ENCODE results near the gene CCDC97.
"Not testable (repeated sequence)": the region's sequence is repeated elsewhere in the genome, so short reads cannot be mapped to it uniquely, and the experiment has no call there.

The CCDC97 gene

GRCh38 chr19:41364524-41365391 lies 54.8 kb downstream of the CCDC97 start:
- no peak for DNase-seq (ENCODE audit: low spot score)

- DNase-seq (ENCODE audit: low spot score): no peak
Measured at GRCh38 chr19:41366089-41366488, 56.1 kb downstream of the CCDC97 start.

- no peak for DNase-seq (ENCODE audit: low spot score)
Measured at GRCh38 chr19:41367848-41368301, 57.9 kb downstream of the CCDC97 start.

DNA sequence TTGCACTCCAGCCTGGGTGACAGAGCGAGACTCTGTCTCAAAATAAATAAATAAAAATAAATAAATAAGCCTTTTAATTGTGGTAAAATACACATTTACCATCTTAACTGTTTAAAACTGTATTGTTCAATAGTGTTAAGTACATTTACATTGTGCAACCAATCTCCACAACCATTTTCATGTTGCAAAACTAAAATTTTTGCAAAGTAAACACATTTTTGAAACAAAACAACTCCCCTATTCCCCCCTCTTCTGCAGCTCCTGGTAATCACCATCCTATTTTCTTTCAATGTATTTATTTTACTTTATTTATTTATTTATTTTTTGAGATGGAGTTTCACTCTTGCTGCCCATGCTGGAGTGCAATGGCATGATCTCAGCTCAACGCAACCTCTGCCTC lies 59.8 kb downstream of the CCDC97 start:
- no peak for DNase-seq (ENCODE audit: low spot score)

DNA sequence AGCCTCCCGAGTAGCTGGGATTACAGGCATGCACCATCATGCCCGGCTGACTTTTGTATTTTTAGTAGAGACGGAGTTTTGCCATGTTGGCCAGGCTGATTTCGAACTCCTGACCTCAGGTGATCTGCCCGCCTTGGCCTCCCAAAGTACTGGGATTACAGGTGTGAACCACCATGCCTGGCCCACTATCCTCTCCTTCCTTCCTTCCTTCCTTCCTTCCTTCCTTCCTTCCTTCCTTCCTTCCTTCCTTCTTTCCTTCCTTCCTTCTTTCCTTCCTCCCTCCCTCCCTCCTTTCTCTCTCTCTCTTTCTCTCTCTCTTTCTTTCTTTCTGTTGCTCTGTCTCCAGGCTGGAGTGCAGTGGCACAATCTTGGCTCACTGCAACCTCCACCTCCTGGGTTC lies 61.1 kb downstream of the CCDC97 start:
- DNase-seq (ENCODE audit: low spot score): not testable (repeated sequence)

DNA sequence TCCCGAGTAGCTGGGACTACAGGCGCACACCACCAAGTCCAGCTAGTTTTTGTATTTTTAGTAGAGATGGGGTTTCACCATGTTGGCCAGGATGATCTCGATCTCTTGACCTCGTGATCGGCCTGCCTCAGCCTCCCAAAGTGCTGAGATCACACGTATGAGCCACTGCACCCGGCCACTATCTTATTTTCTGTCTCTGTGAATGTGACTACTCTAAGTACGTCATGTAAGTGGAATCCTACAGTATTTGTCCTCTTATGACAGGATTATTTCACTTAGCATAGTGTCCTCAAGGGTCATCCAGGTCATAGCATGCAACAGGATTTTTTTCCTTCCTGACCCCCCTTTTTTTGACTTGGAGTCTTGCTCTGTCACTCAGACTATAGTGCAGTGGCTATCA lies 61.6 kb downstream of the CCDC97 start:
- no peak for DNase-seq (ENCODE audit: low spot score)

DNA sequence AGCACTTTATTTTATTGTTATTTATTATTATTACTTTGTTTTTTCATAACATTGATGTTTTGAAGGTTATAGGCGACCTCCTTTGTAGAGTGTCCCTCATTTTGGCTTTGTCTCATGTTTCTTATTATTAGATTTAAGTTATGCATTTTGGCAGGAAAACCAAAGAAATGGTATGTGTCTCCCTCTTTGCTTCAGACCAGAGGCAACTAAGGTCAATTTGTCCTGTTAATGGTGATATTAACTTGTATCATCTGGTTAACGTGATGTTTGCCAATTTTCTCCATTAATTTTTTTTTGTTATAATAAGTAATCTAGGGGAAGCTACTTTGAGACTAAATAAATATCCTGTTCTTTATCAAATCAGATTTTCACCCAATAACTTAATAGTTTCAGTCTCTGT lies 62.5 kb downstream of the CCDC97 start:
- no peak for DNase-seq (ENCODE audit: low spot score)

- no peak for DNase-seq (ENCODE audit: low spot score)
Measured at GRCh38 chr19:41373993-41374392, 64.0 kb downstream of the CCDC97 start.

Data from activated CD4-positive, alpha-beta T cell treated with anti-CD3 and anti-CD28 coated beads, Interleukin-2, Interleukin-4, amounts not matched to agents 100 ng/mL and 50 ng/mL, durations not matched to agents 16 hours and 8 hours (primary cell).